ENCODE measurements around the gene MAP7. TPM values are rescaled to one million over a fixed set of nuclear protein-coding genes. Genes with fewer than 3 reads are reported as not detected.

The MAP7 gene
- total RNA-seq, 2 donors from 2014 or later = 35.1 to 45.2 TPM

GRCh38 chr6:136521427-136521826 is 28.8 kb downstream of the MAP7 start:
- H3K27me3 ChIP-seq (replicated peaks; ENCODE audit: insufficient read depth) = no peaks in the 10 kb centered on the region
- H3K4me1 ChIP-seq (replicated peaks) = peaks cover 5% of the 10 kb centered on the region
- TF ChIP-seq POLR2AphosphoS5 (IDR thresholded peaks at IDR 0.05) (no peak), POLR2A (IDR thresholded peaks at IDR 0.05) (no peak), CTCF (IDR thresholded peaks at IDR 0.05) (no peak)
- H3K27ac ChIP-seq = no peak overlapping the region
- no peak overlapping the region for H3K4me3 ChIP-seq
- WGBS = 84% methylated on average over 2 of the region's 2 CpGs
- intact Hi-C loops (cut with DNase I) = no loop called here
- H3K36me3 ChIP-seq = no peaks in the 10 kb centered on the region
- H3K9me3 ChIP-seq = no peaks in the 10 kb centered on the region
- no peak for DNase-seq (ENCODE audit: low spot score)

GRCh38 chr6:136520517-136520916 is 29.7 kb downstream of the MAP7 start:
- no peak for TF ChIP-seq POLR2A (IDR thresholded peaks at IDR 0.05)
- no peak for TF ChIP-seq POLR2AphosphoS5 (IDR thresholded peaks at IDR 0.05)
- no peak for TF ChIP-seq CTCF (IDR thresholded peaks at IDR 0.05)
- 88% methylated on average over 3 of the region's 3 CpGs for WGBS
- peaks cover 5% of the 10 kb centered on the region for H3K4me1 ChIP-seq (replicated peaks)
- intact Hi-C loops (cut with DNase I) = no loop called here
- no peak for DNase-seq (ENCODE audit: low spot score)
- H3K27ac ChIP-seq = no peak overlapping the region
- no peaks in the 10 kb centered on the region for H3K27me3 ChIP-seq (replicated peaks; ENCODE audit: insufficient read depth)
- H3K9me3 ChIP-seq = no peaks in the 10 kb centered on the region
- H3K4me3 ChIP-seq = no peak overlapping the region
- no peaks in the 10 kb centered on the region for H3K36me3 ChIP-seq

GRCh38 chr6:136517582-136517981 is 32.6 kb downstream of the MAP7 start:
- H3K36me3 ChIP-seq = no peaks in the 10 kb centered on the region
- H3K9me3 ChIP-seq = no peaks in the 10 kb centered on the region
- H3K27ac ChIP-seq = no peak overlapping the region
- H3K4me1 ChIP-seq (replicated peaks) = peaks cover 5% of the 10 kb centered on the region
- H3K4me3 ChIP-seq = no peak overlapping the region
- 76% methylated on average over 3 of the region's 3 CpGs for WGBS
- no peaks in the 10 kb centered on the region for H3K27me3 ChIP-seq (replicated peaks; ENCODE audit: insufficient read depth)
- intact Hi-C loops (cut with DNase I) = no loop called here
- DNase-seq (ENCODE audit: low spot score) = no peak
- no peak for TF ChIP-seq POLR2AphosphoS5 (IDR thresholded peaks at IDR 0.05)
- TF ChIP-seq CTCF (IDR thresholded peaks at IDR 0.05) = no peak
- no peak for TF ChIP-seq POLR2A (IDR thresholded peaks at IDR 0.05)

GRCh38 chr6:136517002-136517401 is 33.2 kb downstream of the MAP7 start:
- H3K4me3 ChIP-seq = no peak overlapping the region
- H3K27me3 ChIP-seq (replicated peaks; ENCODE audit: insufficient read depth) = no peaks in the 10 kb centered on the region
- no peaks in the 10 kb centered on the region for H3K36me3 ChIP-seq
- H3K9me3 ChIP-seq = no peaks in the 10 kb centered on the region
- intact Hi-C loops (cut with DNase I) = no loop called here
- no peak for DNase-seq (ENCODE audit: low spot score)
- TF ChIP-seq POLR2A (IDR thresholded peaks at IDR 0.05) = no peak
- no peak overlapping the region for H3K27ac ChIP-seq
- peaks cover 5% of the 10 kb centered on the region for H3K4me1 ChIP-seq (replicated peaks)

- intact Hi-C loops (cut with DNase I) = no loop called here
- no peak for TF ChIP-seq POLR2AphosphoS5 (IDR thresholded peaks at IDR 0.05)
- TF ChIP-seq CTCF (IDR thresholded peaks at IDR 0.05) = no peak
- no peak for TF ChIP-seq POLR2A (IDR thresholded peaks at IDR 0.05)
- H3K27ac ChIP-seq = no peak overlapping the region
- H3K9me3 ChIP-seq = no peaks in the 10 kb centered on the region
- H3K4me3 ChIP-seq = no peak overlapping the region
- DNase-seq (ENCODE audit: low spot score) = no peak
- no peaks in the 10 kb centered on the region for H3K36me3 ChIP-seq
- WGBS = 92% methylated on average over 4 of the region's 4 CpGs
- peaks cover 5% of the 10 kb centered on the region for H3K4me1 ChIP-seq (replicated peaks)
- no peaks in the 10 kb centered on the region for H3K27me3 ChIP-seq (replicated peaks; ENCODE audit: insufficient read depth)
These were observed 35.6 kb downstream of the MAP7 start for GRCh38 chr6:136514591-136514990.
